AML-193 (cell line): ENCODE results near the gene TENM4.

Experiments used
- DNase-seq, 2 experiments: peaks; one replicate each; lab custom pipeline; 2025; lab: John Stamatoyannopoulos, UW

Gene TENM4

DNA sequence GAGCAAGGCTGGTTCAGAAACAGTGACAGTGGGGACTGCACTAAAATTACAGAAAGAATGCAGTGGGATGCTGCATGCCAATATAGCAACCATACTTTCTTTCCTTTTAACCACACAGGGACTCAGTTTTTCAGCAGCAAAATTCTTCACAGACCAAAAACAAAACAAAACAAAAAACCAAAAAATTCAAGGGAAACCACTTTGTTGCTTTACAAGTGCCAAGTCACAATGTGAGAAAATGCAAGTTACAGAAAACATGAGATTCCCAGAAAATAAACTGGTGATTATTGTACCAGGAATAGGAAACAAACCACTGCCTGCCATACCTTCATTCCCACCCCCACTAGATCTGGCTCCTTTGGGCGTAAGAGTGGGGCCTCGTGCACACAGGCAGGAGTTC, 52.6 kb downstream of the TENM4 start:
- no peak for DNase-seq

DNA sequence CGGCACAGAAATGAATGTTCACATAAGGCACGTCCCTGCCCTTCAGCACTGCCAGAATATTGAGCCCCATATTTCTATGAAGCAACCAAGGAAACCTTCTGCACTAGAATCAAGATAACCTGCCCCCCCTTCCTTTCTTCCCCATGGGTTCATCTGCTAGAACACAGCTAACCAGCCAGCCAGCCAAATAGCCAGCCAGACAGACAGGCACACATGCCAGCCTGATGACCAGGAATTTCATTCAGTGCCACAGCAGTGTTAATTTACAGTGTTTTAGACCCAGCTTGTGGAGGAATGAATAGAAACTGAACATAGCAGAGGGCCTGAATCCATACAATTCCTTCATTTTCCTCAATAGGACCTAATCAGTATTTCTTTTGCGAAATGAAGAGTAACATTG, 57.0 kb downstream of the TENM4 start:
- DNase-seq = no peak

DNA sequence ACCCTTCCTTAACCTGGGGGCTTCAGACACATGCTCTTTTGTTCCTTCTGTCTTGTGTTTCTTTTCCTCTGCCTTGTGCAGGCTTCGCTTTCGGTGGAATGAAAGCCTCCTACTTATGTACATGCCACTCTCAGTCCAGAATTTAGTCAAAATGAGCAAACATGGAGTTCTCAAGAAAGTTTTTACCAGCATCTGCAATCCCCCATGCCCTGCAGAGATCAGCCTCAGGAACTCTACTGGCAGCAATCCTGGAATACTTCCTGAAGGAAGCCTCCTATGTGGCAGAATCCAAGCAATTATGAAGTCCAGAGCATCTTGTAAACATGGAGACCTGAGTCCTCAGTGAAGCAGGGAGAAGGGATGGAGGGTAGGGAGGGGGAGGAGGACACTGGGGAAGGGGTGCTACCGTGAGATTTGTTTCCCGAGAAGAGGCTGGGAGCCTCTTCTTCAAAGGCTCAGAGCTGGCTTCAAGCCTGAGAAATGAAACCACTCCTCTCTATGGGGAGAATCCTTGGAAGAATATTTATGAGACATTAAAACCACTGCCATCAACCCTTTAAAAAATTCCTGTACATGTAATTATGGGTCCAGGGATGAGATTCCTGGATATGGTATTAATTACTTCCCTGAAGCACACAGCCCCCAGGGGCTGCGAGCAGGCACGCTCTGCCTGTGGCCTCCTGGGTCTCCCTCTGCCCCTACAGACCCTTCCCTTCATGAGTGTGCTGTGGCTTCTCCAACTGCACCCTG, 58.4 kb downstream of the TENM4 start:
- DNase-seq = no peak

DNA sequence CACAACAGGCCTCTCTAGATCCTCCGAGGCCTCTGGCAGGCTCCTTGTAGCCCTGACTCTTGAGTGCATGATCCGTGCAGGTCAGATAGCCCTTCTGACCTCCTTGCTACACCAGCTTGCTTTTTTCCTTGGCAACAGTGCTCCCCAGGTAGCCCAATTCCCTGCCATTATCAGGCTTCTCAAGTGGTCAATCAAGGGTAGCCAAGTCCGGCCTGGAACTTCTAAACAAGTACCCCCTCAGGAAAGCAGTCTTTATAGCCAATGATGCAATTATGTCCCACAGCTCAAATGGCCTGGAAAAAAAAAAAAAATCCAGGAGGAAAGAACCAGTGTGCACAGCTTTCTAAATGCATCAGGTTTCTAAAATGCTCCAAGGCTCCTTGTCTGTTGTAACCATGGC, 59.8 kb downstream of the TENM4 start:
- DNase-seq = no peak

DNA sequence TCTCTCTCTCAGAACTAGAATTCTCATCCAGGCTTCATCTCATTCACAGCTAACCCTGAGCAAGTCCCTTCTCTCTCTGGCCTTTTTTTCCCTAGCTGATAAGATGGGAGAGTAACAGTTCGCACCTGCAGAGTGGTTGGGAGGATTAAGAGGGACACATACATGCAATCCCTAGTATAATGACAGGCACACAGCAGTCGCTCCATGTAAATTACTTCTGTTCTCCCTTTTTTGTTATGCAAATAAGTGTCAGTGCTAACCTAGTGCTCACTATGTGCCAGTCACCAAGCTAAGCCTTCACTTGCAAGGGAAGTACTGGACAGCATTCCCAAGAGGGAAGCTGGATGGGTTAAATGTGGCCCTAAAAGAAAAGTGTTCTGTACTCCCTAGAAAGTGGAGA, 63.4 kb downstream of the TENM4 start:
- DNase-seq = no peak

DNA sequence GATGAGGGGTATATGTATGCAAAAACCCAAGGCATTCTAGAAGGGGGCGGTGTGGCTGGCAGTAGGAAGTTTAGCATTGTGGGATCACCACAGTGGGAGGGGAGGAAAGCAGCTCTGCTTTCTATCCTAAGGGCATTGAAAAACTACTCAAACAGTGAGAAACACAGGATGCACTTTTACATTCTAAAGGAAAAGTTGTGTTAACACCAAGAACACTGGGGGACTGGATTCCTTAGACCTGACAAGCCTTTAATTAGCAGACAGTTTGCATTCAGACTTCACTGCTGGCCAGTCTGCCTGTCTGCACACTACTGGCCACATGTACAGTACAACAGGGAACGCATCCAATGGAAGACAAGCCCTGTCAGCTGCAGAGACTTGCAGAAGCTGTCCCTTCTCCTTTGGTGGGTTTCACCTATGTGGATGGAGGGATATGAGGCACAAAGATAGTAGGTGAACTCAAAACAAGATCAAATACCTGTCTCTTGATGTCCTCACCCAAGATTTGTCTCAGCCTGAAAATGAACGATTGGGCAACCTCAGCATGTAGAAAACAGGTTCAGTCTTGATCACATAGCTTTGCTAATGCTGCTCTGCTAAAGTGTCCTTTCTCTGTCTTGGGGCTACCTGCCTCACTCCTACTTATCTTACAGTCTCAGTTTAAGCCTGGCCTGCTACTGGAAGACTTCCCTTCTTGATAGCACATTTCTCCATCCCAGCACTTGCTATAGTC, 64.8 kb downstream of the TENM4 start:
- DNase-seq = no peak

DNA sequence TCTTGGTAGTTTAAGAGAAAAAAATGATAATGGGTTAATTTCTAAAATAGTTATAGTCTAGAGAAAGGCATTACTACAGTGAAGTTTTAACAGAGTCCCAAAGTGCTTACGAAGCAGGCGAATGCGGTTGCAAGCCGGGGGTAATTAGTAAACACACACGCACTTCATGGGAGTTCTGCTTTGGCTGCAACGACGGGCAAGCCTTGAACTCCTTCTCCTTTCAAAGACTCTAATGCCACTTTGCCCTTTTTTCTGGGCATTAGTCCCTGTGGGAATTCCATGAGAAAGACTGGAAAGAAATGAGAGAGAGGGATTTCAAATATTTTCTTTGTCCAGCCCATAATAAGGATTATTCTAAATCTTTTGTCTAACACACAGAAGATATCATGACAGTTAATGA, 66.1 kb downstream of the TENM4 start:
- DNase-seq = no peak

DNA sequence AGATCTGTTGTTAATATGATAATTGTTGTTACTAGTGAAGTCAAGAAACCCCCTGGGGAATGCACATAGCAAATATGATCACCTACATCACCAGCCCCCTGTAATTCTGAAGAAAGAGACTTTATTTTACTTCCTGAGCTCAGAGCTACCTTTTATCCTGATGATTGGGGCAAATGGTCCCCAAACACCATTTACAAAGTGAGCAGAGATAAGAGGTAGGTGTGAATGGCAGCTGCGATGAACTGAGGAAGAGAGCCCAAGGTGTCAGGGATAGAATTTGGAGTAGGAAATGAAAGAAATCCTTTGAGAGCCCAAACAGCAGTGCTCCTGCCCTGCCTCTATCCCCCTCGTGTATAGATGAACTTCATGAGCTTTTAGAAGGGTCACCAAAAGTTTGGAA, 69.1 kb downstream of the TENM4 start:
- DNase-seq = no peak

DNA sequence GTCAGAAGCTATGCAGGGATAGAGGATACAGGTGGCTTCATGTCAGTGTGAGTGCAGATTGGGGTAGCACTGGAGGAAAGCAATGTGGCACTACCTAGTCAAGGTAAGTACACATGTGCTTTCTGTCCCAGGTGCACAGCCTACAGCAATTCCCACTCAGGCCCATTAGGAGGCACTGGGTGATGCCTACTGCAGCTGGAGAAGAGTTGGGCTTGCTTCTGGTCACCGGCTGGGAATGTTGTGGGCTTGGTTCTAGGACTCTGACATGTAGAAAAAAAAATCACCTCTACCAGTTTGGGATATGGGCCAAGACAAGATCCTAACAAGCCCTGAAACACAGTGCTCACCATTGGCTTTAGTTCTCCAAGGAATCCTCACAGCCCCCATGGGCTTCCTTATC, 69.7 kb downstream of the TENM4 start:
- DNase-seq = no peak

DNA sequence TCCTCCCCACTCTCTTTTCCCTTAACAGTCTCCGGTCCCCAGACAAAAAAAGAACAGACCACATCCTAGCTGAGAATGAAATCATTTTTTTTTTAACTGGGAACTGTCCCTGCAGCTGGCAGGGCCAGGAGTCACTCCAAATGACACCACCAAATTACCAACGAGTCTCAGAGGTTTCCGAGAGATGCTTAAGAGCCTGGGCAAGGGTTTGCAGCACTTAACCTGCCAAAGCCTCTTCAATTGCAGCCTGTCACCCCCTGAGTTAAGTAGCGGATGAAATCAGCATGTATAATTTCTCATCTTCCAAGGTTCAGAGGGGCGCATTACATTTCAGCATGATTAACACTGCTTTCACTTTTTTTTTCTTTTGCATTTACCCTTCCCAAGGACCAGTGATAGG, 71.8 kb downstream of the TENM4 start:
- no peak for DNase-seq

DNA sequence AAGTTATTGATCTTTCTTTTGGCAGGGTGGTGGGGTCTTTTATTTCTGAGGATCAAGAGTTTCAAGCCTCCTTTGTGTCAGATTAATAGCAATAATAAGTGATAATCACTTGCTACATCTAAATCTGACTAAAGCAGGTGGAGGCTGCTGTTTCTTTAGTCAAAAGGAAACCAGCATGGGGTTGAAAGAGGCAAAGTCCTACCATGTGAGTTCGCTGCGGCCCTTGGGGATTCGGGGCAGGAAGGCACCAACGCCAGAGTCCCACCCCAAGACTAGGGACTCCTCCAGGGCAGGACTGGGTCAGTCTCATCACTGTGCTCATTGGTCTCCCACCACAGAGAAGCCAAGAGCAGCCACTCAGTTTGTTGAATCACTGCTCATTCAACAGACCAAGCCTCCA, 73.0 kb downstream of the TENM4 start:
- no peak for DNase-seq

DNA sequence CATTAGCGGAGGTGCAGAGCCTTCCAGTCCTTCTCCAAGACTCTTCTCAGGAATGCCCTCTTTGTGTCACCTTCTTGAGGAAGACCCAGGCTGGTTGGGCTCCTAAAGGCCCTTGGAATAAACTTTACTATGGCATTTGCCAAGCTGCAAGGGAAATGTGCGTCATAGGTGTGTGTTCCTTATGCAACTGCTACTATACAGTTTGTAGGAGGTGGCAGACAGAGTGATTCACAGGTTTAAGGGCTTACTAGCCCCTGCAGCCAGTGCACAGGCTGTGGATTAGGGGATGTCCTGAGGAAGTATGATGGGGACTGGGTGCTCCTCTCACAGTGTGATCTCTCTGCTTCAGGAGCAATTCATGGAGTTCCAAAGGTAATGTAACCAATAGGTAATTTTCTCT, 74.6 kb downstream of the TENM4 start:
- no peak for DNase-seq

DNA sequence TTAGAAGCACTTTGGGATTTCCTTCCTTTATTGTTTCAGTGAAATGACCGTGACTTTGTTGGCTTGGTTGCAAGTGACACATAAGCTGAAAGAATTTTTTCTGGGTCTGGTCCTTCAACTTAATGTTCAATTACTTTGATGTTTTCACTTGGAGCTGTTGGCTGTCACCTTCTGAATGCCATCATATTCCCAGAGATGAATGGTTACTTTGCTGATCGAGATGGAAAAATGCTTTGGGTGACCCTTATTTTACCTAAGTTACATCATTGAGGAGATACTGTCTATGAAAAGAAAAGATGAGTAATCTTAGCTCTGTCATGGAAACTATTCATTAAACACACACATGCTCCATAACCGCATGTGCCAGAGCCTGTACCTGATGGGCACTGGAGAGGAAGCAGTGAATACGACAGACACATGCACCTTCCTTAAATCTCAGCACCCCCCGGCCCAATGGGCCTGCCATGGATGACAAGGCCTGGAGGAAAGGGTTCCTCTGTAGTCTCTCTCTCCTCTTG, 76.9 kb downstream of the TENM4 start:
- no peak for DNase-seq

DNA sequence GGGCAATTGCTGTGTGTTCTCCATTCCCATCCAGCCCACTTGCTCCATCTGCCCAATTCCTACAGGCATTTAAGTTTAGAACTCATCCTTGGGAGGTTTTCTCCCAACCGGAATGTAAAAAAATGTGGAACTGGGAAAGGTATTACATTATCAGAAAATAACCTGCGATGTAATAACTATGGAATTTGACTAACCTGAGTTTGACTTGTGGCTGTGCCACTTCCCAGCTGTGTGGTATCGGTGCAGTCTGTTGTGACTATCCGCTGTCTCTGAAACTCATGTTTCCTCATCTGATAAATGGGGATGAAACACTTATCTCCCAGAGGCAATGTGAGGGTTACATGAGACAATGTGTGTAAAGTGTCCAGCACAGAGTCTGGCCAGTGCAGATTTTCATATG, 77.6 kb downstream of the TENM4 start:
- no peak for DNase-seq

DNA sequence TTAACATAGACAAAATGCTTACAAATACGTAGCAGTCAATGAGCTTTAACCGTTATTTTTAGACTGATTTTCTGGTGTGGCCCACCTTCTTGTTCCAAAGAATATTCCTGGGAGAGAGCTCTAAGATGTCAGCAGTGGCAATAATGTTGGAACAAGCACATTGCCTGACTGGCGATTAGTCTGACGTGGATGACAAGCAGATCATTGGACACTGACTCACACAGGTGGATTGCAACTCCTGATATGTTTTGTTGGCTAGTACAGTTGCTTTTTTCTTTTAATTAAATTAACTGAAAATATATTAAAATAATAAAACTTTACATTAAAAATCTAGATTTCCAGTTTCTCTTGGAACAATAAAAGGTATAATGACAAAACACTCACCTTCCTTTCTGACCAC, 78.0 kb downstream of the TENM4 start:
- no peak for DNase-seq

DNA sequence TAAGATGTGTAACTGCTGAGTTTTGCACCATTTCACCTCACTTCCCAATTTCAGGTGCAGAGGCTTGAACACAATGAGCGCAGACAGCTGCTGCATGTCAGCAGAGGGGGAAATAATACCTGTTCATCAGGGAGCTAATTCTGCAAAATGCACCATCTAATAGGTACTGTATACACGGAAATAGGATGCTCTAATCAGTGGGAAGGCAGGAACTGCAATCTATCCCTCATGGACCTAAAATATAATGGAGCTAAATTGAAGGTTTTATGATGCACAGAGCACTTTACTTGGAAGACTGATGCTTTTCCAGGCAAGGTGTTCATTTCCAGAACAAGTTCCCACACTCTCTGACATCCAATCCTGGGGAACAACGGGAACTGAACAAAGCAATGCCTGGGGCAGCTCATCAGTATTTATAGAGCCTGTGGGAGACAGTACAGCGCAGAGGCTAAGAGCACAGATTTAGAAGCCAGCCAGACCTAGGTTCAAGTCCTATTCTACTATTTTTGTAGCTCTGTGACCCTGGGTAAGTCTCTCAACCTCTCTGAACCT, 78.5 kb downstream of the TENM4 start:
- no peak for DNase-seq

DNA sequence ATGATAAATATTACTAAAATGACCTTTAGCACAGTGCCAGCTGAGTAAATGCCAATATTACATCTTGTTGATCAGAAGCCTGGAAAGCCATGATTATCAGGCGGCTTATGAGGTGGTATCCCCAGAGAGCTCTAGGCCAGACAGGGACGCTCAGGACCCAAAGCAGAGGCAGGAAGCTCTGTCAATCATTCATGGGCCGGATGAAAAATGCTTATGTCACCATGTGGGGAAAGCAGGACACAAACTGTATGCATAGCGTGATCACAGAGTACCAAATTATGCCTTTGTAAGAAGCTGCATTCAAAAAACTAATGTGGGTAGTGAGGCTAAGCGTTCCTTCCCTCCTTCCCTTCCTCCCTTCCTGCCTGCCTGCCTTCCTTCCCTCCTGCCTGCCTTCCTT, 82.6 kb downstream of the TENM4 start:
- DNase-seq = no peak

DNA sequence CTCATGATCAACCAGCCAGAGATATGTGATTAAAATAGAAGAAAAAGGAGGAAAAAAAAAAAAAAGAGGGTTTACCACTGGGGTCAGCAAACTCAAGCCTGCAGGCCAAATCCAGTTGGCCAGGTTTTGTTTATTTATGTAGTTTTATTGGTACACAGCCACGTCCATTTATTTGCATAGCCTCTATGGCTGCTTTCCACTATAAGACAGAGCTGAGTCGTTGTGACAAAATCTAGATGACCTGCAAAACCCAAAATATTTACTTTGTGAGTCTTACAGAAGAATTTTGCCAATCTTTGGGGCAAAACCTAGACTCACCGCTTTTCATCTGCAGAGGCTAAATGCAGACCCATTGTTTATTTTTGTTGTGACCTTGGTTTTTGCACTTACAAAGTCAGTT, 87.1 kb downstream of the TENM4 start:
- DNase-seq = no peak

DNA sequence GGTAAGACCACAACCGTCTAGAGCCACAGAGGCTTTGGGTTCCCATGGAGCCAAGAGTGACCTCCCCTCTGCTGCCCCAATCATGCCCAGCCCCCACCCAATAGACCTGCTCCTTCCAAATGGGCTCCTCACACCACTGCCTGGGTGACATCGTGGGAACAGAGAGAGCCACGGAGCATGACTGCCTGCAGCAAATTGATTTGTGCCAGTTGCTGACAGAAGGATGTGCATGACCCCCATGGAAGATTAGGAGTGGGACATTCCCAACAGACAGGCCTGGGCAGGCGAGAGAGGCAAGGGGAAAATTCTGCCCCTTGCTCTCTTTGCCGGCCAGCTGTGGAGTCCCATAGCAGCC, 88.5 kb downstream of the TENM4 start:
- DNase-seq = no peak

DNA sequence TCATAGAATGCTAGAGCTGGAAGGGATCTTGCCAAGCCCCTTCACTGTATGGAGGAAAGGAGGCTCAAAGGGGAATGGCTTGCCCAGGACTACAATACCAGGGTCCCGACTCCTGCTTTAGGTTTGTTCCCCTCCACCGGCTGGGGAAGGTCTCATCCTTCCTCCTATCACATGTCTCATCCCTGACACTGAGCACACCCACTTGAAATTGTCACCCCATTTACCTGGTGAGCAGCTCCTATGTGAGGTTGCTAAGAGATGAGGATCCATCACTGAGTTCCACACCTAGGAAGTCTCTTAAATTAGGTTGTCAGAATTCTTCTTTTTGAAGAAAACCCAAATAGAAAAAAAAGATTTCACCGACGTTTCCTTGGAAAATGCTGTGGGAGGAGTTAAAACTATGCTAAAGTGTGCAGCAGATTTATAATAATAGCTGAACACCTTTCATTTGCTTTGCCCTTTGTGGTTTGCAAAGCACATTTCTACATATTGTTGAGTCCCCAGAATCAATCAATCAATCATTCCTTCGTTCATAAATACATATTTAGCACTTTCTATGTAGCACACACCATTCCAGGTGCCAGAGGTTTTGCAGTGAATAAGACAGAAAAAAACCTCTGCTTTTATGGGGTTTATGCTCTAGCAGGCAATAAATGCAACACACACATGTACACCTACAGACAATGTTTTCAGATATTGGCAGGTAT, 91.7 kb downstream of the TENM4 start:
- DNase-seq = no peak

DNA sequence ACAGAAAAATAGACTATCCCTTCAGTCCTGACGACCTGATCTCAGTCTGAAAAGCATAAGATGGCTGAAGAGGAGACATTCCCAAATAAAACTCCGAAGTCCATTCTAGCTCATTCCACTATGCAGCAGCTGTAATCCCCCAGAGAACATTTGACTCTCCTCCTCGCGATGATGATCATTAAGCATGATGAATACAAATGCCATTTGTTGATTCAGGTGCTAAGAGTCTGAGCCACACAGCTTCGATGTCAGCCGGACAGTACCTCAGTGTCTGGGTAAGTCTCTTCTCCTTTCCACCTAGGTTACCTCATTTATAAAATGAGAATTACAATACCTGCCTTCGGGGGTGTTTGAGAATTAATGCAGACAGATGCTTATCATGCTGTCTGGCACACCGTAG, 94.8 kb downstream of the TENM4 start:
- no peak for DNase-seq

DNA sequence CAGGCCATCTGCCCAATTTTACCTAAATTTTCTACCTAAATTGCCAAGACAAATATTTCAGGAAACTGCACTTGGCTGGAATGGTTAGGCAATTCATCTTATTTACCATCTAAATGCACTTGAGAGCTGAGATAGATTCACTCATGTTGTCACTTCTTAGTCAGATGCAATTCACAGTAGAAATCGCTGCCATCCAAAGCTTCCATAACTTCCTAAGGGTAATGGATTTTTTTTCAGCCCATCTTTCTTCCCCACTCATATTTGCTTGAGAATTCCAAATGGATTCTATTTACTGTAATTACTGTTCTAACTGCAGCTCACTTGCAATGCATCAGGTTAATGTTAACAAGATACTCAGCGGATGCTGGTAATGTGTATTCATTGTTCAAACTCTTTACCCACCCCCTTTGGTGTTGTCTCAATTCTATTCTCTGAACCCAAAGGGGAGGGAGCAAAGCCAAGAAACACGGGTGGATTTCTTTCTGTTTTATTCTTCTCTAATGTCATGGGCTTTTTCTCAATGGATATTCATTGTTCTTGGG, 96.0 kb downstream of the TENM4 start:
- no peak for DNase-seq

DNA sequence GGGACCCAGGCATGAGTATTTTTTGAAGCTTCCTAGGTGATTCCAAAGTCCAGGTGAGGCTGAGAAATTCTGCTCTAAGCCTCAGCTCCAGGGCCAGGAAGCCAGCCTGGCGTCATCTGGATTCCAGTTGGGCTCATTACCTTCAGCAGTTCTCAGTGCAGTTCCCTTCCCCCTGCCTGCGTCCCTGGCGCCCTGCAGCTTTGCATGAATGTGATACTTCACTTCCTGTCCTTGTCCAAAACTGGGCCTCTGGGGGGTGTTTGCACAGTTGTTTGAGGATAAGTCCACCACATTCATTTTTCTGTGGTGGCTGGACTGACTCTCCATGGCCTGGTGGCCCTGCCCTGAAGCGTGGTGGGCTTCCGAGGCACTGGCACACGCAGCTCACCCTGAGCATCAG, 98.1 kb downstream of the TENM4 start:
- DNase-seq = no peak
